Tibial nerve (tissue), 4 donors: ENCODE measurements around the gene SCP2.
"Not testable (repeated sequence)": the region's sequence is repeated elsewhere in the genome, so short reads cannot be mapped to it uniquely, and the experiment has no call there.

Experiments
- EP300 ChIP-seq, 2 donors: sonication (generic); formaldehyde crosslinking; IDR thresholded peaks; one replicate each; pipeline ENCODE4 v1.6.1; 2017; ENCODE audit warnings: antibody characterized with exemption in 2 of 2, mild to moderate bottlenecking in 1 of 2
- POLR2A ChIP-seq, 2 donors: fragments of 450-650 bp; IDR thresholded peaks; one replicate each; pipeline ENCODE4 v1.6.1; 2017; ENCODE audit warnings: antibody characterized with exemption in 2 of 2, mild to moderate bottlenecking in 2 of 2, moderate library complexity in 2 of 2
- TF ChIP-seq, protein P1 (sequence below), 5 experiments: fragments of 200-600 bp in 3 of 5; fragments of 450-650 bp in 2 of 5; sonication (generic) in 3 of 5; IDR thresholded peaks; one replicate each; pipeline ENCODE4 v1.5.1; 2016 to 2019; ENCODE audit warnings: antibody characterized with exemption in 5 of 5, mild to moderate bottlenecking in 3 of 5, moderate library complexity in 2 of 5

- TF ChIP-seq, protein P1, sequence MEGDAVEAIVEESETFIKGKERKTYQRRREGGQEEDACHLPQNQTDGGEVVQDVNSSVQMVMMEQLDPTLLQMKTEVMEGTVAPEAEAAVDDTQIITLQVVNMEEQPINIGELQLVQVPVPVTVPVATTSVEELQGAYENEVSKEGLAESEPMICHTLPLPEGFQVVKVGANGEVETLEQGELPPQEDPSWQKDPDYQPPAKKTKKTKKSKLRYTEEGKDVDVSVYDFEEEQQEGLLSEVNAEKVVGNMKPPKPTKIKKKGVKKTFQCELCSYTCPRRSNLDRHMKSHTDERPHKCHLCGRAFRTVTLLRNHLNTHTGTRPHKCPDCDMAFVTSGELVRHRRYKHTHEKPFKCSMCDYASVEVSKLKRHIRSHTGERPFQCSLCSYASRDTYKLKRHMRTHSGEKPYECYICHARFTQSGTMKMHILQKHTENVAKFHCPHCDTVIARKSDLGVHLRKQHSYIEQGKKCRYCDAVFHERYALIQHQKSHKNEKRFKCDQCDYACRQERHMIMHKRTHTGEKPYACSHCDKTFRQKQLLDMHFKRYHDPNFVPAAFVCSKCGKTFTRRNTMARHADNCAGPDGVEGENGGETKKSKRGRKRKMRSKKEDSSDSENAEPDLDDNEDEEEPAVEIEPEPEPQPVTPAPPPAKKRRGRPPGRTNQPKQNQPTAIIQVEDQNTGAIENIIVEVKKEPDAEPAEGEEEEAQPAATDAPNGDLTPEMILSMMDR (IDR thresholded peaks at IDR 0.05): not testable (repeated sequence)
- TF ChIP-seq POLR2A, EP300 (IDR thresholded peaks at IDR 0.05): not testable (repeated sequence)
Observed at GRCh38 chr1:52969234-52969633, 42.2 kb downstream of the SCP2 start.
